ENCODE measurements around the gene TBC1D21.

DNA sequence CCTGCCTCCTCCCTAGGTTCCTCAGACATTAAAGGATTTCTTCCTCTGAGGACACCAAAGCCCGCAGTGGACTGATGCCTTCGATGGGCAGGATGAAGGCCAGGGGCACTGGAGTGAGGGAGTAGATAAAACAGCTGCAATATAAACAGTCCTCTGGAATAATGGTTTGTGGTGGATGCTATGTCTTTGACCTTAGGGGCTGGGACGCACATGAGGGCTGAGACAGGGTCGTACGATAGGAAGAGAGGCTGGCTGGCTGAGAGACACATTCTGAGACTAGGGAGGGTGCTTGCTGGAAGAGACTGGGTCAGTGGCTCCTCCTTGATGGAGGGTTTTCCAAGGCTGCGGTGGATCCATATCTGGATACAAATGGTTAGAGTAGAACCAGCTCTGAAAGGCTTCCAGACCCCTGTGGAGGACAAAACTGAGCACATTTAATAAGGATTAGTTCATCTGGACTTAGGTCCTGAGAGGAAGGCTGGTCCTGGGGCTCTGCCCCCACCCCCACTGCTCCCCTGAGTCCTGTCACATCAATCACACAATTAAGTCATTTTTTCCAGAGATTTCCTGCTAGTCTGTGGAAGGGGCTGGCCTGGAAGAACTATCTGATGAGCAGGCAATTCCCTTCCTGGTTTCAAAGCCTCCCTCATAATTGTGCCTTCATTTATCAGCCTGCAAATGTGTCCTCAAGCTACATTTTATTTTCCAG is 15.8 kb downstream of the TBC1D21 start:
- TF ChIP-seq, protein P1, sequence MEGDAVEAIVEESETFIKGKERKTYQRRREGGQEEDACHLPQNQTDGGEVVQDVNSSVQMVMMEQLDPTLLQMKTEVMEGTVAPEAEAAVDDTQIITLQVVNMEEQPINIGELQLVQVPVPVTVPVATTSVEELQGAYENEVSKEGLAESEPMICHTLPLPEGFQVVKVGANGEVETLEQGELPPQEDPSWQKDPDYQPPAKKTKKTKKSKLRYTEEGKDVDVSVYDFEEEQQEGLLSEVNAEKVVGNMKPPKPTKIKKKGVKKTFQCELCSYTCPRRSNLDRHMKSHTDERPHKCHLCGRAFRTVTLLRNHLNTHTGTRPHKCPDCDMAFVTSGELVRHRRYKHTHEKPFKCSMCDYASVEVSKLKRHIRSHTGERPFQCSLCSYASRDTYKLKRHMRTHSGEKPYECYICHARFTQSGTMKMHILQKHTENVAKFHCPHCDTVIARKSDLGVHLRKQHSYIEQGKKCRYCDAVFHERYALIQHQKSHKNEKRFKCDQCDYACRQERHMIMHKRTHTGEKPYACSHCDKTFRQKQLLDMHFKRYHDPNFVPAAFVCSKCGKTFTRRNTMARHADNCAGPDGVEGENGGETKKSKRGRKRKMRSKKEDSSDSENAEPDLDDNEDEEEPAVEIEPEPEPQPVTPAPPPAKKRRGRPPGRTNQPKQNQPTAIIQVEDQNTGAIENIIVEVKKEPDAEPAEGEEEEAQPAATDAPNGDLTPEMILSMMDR (IDR thresholded peaks at IDR 0.05), result no peak
- TF ChIP-seq EP300 (IDR thresholded peaks at IDR 0.05), result no peak
